HG02870 (cell line): ENCODE measurements around the gene SAMD1.

Experiments used
- ATAC-seq: cut with Tn5 transposase; IDR thresholded peaks from one replicate; pipeline ENCODE4 v1.9.1; 2021; ENCODE audit warnings: mild to moderate bottlenecking, moderate library complexity; ENCODE audit not compliant: unreplicated experiment

SAMD1 gene

GRCh38 chr19:14090509-14091080, at the start of gene SAMD1:
TSS of gene SAMD1 (minus strand) at chr19:14090751.
- peak; percentile 35 for ATAC-seq

GRCh38 chr19:14139944-14140343, 49.4 kb upstream of the SAMD1 start:
- no peak for ATAC-seq

GRCh38 chr19:14138576-14139265, 48.2 kb upstream of the SAMD1 start:
- no peak for ATAC-seq

GRCh38 chr19:14136509-14137281, 46.1 kb upstream of the SAMD1 start, which contains the start of gene ASF1B:
TSS of gene ASF1B (minus strand) at chr19:14136589. CDS start at chr19:14136456, 133 bp downstream.
- ATAC-seq = peak; percentile 75

GRCh38 chr19:14135985-14136508, 45.5 kb upstream of the SAMD1 start:
- no peak for ATAC-seq

GRCh38 chr19:14135355-14135754, 44.8 kb upstream of the SAMD1 start:
- no peak for ATAC-seq

GRCh38 chr19:14127929-14128509, 37.5 kb upstream of the SAMD1 start:
- no peak for ATAC-seq

GRCh38 chr19:14127176-14127575, 36.6 kb upstream of the SAMD1 start:
- ATAC-seq = no peak

- no peak for ATAC-seq
Observed at GRCh38 chr19:14122924-14123323, 32.4 kb upstream of the SAMD1 start.

GRCh38 chr19:14120497-14120780, 29.9 kb upstream of the SAMD1 start:
- ATAC-seq = no peak

- no peak for ATAC-seq
Observed at GRCh38 chr19:14119644-14120496, 29.3 kb upstream of the SAMD1 start.

- ATAC-seq = no peak
Observed at GRCh38 chr19:14119146-14119545, 28.6 kb upstream of the SAMD1 start.

- peak; percentile 21 for ATAC-seq
Observed at GRCh38 chr19:14118165-14119051, 27.9 kb upstream of the SAMD1 start.

GRCh38 chr19:14117668-14118164, 27.2 kb upstream of the SAMD1 start, which contains the start of gene PRKACA:
TSS of gene PRKACA (minus strand) at chr19:14117762. CDS start at chr19:14117547, 215 bp downstream.
- ATAC-seq = peak; percentile 92

GRCh38 chr19:14116918-14117578, 26.5 kb upstream of the SAMD1 start:
- ATAC-seq = no peak

- no peak for ATAC-seq
Observed at GRCh38 chr19:14116525-14116917, 26.0 kb upstream of the SAMD1 start.

GRCh38 chr19:14115756-14116155, 25.2 kb upstream of the SAMD1 start:
- ATAC-seq = no peak

GRCh38 chr19:14114854-14115253, 24.3 kb upstream of the SAMD1 start:
- no peak for ATAC-seq

GRCh38 chr19:14114439-14114838, 23.9 kb upstream of the SAMD1 start:
- no peak for ATAC-seq
